Mucosa of descending colon (tissue), 3 donors: ENCODE data around the gene TMA16. TPM values are rescaled to one million over a fixed set of nuclear protein-coding genes. Genes with fewer than 3 reads are reported as not detected.

Experiments
- ATAC-seq: fragments of 200-7000 bp; cut with Tn5 transposase; one replicate; pipeline ENCODE4 v1.9.1; 2020; ENCODE audit warnings: mild to moderate bottlenecking, moderate library complexity
- DNase-seq, 3 donors: peaks; one replicate each; pipeline ENCODE4 v3.0.0-alpha.2; 2020
- H3K36me3 ChIP-seq: fragments of 200-600 bp; one replicate; pipeline ENCODE4 v1.8.0; 2021; ENCODE audit warnings: low read depth, mild to moderate bottlenecking
- H3K4me1 ChIP-seq: fragments of 200-600 bp; one replicate; pipeline ENCODE4 v1.8.0; 2021; ENCODE audit warnings: low read depth, mild to moderate bottlenecking
- H3K4me3 ChIP-seq: fragments of 200-600 bp; one replicate; pipeline ENCODE4 v1.8.0; 2021; ENCODE audit warnings: mild to moderate bottlenecking
- H3K9me3 ChIP-seq: fragments of 200-600 bp; one replicate; pipeline ENCODE4 v1.8.0; 2021; ENCODE audit warnings: mild to moderate bottlenecking
- CTCF ChIP-seq: fragments of 200-600 bp; IDR thresholded peaks from one replicate; pipeline ENCODE4 v1.8.0; 2022; ENCODE audit warnings: antibody characterized with exemption, mild to moderate bottlenecking
- intact Hi-C, 2 donors: fragments of 100-400 bp; cut with DNase I in 1 of 2; cut with micrococcal nuclease in 1 of 2; formaldehyde crosslinking; loops; one replicate each; pipeline versions ENCODE4 v1.11.0 to v1.11.1; 2022; cut with DNase I, micrococcal nuclease
- total RNA-seq, 3 donors: library from RNA; stranded (reverse); fragmentation: NEBNext Ultra II Directional in 2 of 3; extraction: Animal tissue kit (Norgen Biotek cat#: 25700) in 2 of 3; gene quantifications; one replicate each; pipeline versions ENCODE4 v1.2.1 to v1.2.4, GENCODE V29; 2021 to 2023
- donor health status: DM: no; HTN: no; CAD: no; lungs with moderate emphysema.
- donor health status: DM: no; HTN: no; CAD: no.
- donor health status: DM: no; HTN: yes; CAD: no.

The TMA16 gene
- total RNA-seq, 3 donors from 2014 or later = 19.0 to 21.6 (median 19.1) TPM

DNA sequence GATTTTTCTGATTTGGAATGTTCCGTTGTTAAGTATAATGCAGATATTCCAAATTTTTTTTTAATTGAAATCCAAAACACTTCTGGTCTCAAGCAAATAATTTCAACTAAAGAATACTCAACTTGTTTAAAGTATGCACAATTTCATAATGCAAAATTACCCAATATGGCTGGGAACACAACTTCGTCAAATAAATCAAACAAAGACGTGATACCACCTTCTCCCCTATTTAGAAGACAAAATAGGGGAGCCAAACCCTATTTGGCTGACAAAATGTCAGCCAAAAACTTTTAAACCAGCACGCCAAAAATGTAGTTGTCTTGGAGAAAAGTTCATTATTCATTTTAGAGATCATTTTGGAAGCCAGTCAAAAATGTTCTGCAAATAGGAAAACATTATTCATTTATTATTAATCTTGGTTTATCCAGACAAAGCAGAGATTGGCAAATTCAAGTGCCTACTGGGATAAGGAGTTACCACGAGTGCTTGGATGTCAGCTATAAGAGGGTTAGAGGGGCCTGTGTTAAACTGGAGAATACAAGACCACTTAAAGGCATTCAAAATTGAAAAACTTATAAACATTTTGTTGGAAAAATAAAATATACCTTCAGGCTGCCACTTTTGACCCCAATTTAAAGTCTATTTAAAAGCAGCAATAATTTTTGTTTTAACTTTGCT lies 17.6 kb upstream of the TMA16 start:
- no peaks in the 10 kb centered on the region for H3K4me1 ChIP-seq
- ATAC-seq (no peak), DNase-seq (no peak)
- no peaks in the 10 kb centered on the region for H3K9me3 ChIP-seq
- H3K36me3 ChIP-seq = no peaks in the 10 kb centered on the region
- intact Hi-C loops = no loop called here
- TF ChIP-seq CTCF = no peak
- no peak overlapping the region for H3K4me3 ChIP-seq

GRCh38 chr4:163482190-163482589 lies 12.3 kb upstream of the TMA16 start:
- H3K9me3 ChIP-seq = no peaks in the 10 kb centered on the region
- TF ChIP-seq CTCF = no peak
- no peaks in the 10 kb centered on the region for H3K36me3 ChIP-seq
- H3K4me1 ChIP-seq = no peaks in the 10 kb centered on the region
- no peak overlapping the region for H3K4me3 ChIP-seq
- intact Hi-C loops = loop anchor here in 1 of 2 donors (10.0 kb wide), 1 partner anchor 63 kb away; no protein-coding TSS in a partner anchor
- no peak for ATAC-seq
- no peak for DNase-seq

DNA sequence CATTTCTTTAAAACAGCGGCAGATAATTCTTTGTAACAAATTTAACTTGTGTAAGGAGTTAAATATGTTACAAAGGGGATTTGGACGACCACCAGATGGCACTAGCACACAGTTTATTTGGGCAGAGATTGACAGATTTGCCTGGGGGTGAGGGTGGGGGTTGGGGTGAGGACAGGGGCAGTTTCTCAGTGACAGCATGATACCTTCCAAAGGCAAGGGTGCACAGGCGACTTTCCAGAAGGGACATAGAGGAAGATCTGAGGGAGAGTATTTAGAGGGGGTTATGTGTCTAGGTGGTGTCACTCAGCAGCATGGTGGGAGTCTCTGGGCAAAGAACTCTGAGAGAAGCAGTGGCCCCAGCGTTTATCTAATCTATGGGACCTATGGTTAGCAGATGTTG lies 9.6 kb upstream of the TMA16 start:
- DNase-seq = peak in 1 of 3 donors; percentile 71
- H3K9me3 ChIP-seq = no peaks in the 10 kb centered on the region
- TF ChIP-seq CTCF = no peak
- intact Hi-C loops = loop anchor here (5.0 to 10.0 kb wide), 2 partner anchors 60 to 62 kb away; no protein-coding TSS in a partner anchor
- H3K36me3 ChIP-seq = no peaks in the 10 kb centered on the region
- H3K4me1 ChIP-seq = no peaks in the 10 kb centered on the region
- ATAC-seq = peak; percentile 38
- no peak overlapping the region for H3K4me3 ChIP-seq

DNA sequence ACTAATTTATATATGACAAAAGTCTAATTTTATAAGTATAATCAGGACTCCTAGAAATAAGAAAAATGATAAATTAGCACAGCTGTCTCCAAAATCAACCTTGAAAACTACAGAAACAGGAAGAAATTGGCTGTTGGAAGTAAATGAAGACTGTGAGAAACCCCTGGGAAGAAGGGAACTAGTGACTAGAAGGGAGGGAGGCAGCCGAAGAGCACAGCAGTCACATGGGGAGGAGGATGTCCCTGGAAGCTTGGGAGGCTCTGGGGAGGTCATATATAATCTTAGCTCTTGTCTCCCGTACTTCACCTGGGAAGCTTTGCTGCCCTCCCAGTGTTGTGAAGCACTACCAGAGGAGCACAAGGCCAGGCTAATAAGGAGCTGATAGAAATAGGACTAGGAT lies 8.9 kb upstream of the TMA16 start:
- ATAC-seq = no peak
- Histone ChIP-seq H3K36me3 (no peaks in the 10 kb centered on the region), H3K4me1 (no peaks in the 10 kb centered on the region), H3K9me3 (no peaks in the 10 kb centered on the region), H3K4me3 (no peak overlapping the region)
- DNase-seq = no peak
- intact Hi-C loops = loop anchor here (5.0 to 10.0 kb wide), 2 partner anchors 59 to 62 kb away; no protein-coding TSS in a partner anchor
- no peak for TF ChIP-seq CTCF

GRCh38 chr4:163486321-163486720 lies 8.2 kb upstream of the TMA16 start:
- intact Hi-C loops = loop anchor here (5.0 to 10.0 kb wide), 2 partner anchors 58 to 61 kb away; no protein-coding TSS in a partner anchor
- no peaks in the 10 kb centered on the region for H3K9me3 ChIP-seq
- DNase-seq (no peak), ATAC-seq (no peak)
- TF ChIP-seq CTCF = no peak
- H3K36me3 ChIP-seq = no peaks in the 10 kb centered on the region
- H3K4me3 ChIP-seq = no peak overlapping the region
- H3K4me1 ChIP-seq = no peaks in the 10 kb centered on the region
